ENCODE measurements around the gene OXTR.

Gene OXTR

DNA sequence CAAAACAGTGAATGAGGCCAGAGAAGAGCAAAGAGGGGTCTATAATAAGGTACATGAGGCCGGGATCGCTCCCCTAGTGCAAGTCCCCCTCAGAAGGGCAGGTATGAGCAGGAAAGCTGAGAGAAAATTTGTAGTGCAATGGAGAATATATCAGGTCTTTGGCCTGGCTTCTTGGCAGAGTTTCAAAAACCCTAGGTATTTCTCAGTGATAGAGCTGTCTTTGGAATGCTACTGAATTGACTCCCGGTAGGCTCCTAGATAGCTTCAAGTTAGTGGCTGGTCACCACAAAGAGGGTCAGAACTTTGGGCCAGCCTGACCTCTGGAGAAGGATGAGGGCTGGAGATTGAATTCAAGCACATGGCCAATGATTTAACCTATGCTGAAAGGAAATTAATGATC, 30.6 kb upstream of the OXTR start:
- TF ChIP-seq, protein P1, sequence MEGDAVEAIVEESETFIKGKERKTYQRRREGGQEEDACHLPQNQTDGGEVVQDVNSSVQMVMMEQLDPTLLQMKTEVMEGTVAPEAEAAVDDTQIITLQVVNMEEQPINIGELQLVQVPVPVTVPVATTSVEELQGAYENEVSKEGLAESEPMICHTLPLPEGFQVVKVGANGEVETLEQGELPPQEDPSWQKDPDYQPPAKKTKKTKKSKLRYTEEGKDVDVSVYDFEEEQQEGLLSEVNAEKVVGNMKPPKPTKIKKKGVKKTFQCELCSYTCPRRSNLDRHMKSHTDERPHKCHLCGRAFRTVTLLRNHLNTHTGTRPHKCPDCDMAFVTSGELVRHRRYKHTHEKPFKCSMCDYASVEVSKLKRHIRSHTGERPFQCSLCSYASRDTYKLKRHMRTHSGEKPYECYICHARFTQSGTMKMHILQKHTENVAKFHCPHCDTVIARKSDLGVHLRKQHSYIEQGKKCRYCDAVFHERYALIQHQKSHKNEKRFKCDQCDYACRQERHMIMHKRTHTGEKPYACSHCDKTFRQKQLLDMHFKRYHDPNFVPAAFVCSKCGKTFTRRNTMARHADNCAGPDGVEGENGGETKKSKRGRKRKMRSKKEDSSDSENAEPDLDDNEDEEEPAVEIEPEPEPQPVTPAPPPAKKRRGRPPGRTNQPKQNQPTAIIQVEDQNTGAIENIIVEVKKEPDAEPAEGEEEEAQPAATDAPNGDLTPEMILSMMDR (conservative IDR thresholded peaks at IDR 0.05) = no peak
- no peak overlapping the region for H3K27ac ChIP-seq

DNA sequence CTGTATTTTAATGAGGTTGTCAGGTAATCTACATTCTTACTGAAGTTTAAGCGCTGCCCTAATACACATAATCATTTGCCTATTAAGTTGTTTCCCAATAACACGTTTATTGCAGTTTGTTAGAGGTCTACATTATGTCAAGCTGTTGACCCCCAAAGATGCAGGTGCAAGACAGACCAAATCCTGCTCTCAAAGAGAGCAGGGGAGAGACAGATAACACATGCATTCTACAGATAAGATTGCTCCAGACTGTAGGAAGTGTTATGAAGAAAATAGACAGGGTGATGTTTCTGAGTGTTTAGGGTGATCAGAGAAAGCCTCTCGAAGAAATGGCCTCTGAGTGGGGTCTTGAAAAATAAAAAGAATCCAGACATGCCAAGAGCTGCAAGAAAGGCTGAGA, 24.8 kb upstream of the OXTR start:
- TF ChIP-seq, protein P1 (conservative IDR thresholded peaks at IDR 0.05) = no peak
- H3K27ac ChIP-seq = no peak overlapping the region

DNA sequence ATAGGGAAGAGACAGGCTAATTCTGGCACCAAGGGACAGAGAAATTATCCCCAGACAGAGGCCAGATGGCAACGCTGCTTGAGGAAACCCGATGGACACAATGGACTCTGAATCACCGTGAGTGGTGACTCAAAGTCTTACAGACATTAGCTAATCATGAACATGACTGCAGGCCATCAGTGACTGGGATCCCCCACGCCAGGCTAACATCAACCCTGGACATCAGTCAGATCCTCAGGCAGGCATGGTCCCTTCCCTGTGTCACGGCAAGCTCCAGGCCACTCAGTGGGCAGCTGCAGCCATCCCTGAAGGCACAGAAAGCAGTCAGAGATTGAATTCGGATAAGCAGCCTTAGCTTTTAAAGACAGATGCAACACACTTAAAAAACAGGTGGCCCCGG, 23.8 kb upstream of the OXTR start:
- H3K27ac ChIP-seq = no peak overlapping the region
- TF ChIP-seq, protein P1 (conservative IDR thresholded peaks at IDR 0.05) = no peak

DNA sequence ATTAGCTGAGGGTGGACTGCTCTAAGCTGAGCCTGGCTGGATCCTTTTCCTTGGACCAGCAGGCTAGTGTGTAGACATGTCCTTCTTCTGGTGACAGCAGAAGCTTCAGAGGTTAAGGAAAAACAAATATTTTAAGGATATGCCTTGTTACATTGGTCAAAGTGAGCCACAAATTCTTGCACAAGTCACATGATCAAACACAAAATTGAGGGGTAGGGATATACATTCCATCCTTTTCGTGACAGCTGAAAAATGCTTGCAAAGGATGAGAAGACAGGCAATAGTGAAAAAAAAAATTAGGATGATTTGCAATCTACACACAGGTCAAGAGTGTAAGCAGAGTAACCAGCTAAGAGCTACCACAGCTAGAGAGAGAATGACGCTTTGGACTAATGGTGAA, 21.1 kb upstream of the OXTR start:
- TF ChIP-seq, protein P1 (conservative IDR thresholded peaks at IDR 0.05) = no peak
- H3K27ac ChIP-seq = no peak overlapping the region

DNA sequence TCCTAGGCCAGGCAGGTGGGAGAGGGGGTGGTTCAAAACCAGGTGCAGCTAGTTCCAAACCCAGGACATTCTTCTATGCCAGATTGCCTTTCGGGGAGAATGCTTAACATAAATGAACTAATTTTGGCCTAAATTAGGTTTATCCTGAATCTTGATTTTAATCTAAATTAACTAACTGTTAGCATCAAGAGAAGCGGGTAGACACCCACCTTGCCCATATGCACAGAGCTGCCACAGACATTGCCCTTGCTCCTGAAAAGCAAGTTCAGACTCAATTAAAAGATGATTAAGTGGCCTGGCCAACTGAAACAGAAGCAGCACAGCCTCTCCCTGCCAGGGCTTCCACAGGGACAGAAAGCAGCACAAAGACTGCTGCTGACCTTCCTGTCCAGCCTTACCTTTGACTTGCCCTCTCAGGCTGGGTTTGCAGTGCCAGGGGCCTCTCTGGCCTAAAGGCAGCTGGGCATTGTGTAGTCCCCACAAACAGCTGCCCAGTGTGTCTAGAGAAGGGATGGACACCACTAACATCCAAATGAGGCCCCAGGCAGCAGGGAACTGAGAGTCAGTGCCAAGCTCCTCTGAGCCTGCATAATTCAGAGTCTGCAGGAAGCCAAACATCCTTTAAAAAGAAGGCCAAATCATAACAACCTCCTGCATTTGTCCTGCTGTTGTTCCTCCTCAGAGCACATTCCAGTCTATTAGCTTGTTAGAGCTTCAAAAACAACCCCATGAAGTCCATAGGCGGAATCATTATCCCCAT, 15.4 kb upstream of the OXTR start:
- no peak overlapping the region for H3K27ac ChIP-seq
- TF ChIP-seq, protein P1 (conservative IDR thresholded peaks at IDR 0.05) = no peak

DNA sequence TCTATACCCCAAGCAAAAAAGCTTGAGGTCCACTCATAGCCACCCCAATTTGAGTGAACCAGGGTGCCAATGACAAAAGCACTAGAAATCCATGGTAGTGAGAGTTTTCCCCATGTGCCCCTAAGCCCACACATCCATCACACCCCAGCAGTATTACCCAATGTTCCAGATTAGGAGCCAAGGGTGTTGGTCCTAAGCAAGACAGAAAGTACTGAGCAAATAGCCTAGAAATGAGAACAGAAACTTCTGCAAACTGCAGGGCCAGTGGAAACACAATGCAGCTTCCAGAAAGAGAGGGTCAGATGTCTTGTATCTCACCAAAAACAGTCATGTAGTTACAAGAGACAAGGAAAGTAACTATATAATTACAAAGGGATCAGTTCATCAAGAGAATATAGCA, 10.9 kb upstream of the OXTR start:
- no peak overlapping the region for H3K27ac ChIP-seq
- TF ChIP-seq, protein P1 (conservative IDR thresholded peaks at IDR 0.05) = no peak

DNA sequence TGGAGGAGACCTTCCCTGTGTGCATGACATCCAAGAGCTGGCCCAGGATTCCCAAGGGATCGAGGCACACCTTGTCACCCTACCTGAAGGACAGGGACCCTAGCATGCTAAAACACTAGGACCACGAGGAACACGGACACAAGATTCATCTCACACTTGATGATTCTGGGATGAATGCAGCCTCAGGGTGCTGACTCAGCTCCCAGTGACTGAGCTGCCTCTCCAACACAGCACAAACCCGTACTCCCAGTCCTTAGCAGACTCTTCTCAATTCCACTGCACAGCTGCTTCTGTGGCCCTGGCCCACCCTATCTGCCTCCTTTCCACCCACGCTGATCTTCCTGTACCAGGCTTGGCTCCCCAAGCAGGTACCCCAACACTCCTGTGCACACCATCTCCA, 9.1 kb upstream of the OXTR start:
- TF ChIP-seq, protein P1 (conservative IDR thresholded peaks at IDR 0.05) = no peak
- H3K27ac ChIP-seq = no peak overlapping the region
